Stimulated activated CD4-positive, alpha-beta T cell treated with anti-CD3 and anti-CD28 coated beads, Interleukin-1b, Interleukin-23, amount 100 ng/mL, for 48 hours (primary cell): ENCODE results near the gene SLC35G2.
"Not testable (repeated sequence)": the region's sequence is repeated elsewhere in the genome, so short reads cannot be mapped to it uniquely, and the experiment has no call there.

Experiments used
- DNase-seq: peaks from one replicate; pipeline ENCODE4 v3.0.0-alpha.2; 2020

The SLC35G2 gene

DNA sequence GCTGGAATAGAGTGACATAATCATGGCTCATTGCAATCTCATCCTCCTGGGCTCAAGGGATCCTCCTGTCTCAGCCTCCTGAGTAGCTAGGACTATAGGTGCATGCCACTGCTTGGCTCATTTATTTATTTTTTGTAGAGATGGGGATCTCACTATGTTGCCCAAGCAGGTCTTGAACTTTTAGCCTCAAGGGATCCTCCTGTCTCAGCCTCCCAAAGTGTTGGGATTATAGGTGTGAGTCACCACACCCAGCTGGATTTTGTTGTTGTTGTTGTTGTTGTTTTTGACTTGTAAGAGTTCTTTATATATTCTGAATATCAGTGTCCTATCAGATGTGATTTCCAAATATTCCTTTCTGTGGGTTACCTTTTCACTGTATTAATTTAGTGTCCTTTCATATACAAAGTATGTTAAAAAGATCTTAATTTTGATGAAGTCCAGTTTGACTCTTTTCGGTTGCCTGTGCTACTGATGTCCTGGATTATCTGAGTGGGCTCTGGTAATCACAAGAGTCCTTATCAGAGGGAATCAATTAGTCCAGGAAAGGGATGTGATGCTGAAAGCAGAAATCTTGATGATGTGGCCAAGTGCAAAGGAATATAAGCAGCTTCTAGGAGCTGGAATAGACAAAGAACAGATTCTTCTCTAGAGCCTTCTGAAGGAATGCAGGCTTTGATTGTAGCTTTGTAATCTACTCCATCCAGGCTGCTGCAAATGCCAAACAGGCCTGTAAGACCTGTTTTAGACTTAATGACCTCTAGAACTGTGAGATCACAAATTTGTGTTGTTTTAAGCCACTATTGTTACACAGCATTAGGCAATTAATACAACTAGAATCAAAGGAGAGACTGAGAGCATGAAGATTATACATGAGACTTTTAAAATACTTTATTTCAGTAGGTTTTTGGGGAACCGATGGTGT is 73.3 kb downstream of the SLC35G2 start:
- no peak for DNase-seq

DNA sequence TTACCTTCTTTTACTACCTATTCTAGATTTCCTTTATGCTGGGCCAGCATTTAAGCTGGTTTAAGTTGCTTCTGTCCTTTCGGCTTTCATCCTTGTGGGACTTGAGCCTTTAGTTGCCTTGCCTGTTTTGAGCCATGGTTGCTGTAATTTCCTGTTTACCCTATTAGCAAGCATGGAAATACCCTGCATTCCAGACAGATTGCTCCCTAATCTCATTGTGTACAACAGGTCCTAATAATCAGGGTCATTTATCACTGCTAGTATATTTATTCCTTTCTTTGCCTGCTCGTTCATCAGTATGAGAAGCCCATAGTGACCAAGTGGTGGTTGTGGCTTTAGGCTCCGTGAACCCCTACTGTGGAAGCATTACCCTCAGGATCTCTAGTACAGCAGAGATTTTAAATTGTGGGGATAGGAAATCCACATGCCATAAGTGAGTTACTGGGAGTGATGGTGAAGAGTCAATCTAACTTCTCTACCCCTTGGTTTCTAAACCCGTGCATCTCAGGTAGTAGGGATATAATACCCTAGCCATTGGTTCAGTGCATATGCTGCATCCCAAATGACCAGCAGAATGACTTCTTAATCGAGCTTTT is 75.0 kb downstream of the SLC35G2 start:
- no peak for DNase-seq

DNA sequence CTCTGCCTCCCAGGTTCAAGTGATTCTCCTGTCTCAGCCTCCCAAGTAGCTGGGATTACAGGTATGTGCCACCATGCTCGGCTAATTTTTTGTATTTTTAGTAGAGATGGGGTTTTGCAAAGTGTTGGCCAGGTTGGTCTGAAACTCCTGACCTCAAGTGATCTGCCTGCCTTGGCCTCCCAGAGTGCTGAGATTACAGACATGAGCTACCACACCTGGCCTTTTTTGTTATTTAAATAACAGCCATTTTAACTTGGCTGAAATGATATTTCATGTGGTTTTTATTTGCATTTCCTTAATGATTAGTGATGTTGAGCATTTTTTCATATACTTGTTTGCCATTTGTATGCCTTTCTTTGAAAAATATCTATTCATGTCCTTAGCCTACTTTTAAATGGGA is 78.2 kb downstream of the SLC35G2 start:
- not testable (repeated sequence) for DNase-seq

DNA sequence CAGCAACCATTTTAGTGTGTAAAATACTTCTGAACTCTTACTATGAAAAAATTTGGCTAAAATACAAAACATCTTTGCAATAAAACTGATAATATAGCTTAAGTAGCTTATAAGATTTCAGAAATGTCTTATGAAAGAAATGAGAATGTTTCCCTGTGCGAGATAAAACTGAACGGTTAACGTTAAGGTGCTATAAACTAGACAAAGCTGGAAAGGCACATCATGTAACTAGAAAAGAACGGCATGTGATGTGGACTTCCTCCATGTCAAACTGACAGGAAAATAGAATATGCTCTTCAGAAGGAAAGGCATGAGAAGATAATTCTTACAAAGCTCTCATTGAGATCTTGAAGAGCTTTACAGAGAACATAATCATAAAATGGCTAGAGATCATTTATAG is 79.6 kb downstream of the SLC35G2 start:
- DNase-seq, result no peak

DNA sequence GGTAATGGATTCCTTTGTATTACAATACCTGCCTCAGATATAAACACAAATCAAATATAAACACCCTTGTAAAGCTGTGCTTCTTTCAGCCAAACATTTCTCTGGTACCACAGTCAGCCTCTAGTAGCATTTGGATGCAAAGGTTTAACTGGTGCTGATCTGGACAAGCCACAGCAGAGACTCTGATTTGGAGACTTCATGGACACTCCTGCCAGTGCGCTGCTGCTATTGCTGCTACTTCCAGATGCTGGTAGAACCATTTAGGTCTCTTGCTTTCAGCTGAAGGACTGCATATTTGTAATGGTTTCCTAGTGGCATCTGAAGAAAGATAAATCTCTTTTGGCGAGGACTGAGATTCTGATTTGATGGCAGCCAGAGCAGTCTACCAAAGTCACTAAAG is 80.0 kb downstream of the SLC35G2 start:
- no peak for DNase-seq

DNA sequence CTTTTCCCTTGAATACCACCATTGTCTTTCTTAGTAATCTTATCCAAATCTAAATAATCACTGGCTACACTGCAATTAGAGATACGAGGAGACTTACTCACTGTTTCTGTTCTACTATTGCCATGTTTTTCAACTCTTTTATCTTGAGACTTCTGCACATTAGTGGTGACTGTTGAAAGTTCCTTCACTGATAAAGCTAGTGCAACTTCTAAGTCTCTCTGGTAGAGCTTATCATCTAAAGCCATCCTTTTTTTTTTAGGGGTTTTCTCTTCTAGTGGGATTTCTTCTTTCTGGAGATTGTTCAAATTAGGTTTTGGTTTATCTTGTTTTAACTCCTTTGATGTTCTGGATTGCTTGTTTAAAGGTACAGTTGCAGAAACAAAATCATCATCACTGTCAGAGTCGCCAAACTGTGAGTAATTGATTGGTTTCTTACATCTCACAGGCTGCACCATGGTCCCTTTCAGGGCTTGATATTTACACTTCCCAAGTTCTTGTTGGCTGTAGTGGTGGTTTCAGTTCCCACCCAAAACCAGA is 80.8 kb downstream of the SLC35G2 start:
- DNase-seq, result no peak

DNA sequence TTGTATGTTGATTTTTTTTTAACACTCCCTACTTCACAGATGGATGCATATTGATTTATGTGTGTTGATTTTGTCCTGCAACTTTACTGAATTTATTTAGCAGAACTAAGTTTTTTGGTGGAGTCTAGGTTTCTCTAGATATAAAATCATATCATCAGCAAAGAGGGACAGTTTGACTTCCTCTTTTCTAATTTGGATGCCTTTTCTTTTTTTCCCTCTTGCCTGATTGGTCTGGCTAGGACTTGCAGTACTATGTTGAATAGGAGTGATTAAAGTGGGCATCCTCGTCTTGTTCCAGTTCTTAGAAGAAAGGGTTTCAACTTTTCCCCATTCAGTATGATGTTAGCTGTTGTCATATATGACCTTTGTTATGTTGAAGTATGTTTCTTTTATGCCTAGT is 81.8 kb downstream of the SLC35G2 start:
- not testable (repeated sequence) for DNase-seq

DNA sequence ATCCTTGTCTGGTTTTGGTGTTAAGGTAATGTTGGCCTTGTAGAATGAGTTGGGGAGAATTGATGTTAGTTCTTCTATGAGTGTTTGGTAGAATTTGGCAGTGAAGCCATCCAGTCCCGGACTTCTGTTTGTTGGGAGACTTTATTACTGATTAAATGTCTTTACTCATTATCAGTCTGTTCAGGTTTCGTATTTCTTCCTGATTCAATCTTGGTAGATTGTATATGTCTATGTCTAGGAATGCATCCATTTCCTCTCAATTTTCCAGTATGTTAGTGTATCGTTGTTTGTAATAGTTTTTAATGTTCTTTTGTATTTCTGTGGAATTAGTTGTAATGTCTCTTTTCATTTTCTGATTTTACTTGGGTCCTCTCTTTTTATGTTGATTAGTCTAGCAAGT is 82.5 kb downstream of the SLC35G2 start:
- no peak for DNase-seq

DNA sequence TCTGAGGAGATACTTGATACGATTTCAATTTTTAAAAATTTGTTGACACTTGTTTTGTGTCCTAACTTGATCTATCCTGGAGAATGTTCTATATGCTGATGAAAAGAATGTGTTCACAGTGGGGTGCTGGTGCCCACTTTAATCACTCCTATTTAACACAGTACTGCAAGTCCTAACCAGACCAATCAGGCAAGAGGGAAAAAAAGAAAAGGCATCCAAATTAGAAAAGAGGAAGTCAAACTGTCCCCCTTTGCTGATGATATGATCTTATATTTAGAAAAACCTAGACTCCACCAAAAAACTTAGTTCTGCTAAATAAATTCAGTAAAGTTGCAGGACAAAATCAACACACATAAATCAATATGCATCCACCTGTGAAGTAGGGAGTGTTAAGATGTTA is 83.6 kb downstream of the SLC35G2 start:
- DNase-seq, result not testable (repeated sequence)

DNA sequence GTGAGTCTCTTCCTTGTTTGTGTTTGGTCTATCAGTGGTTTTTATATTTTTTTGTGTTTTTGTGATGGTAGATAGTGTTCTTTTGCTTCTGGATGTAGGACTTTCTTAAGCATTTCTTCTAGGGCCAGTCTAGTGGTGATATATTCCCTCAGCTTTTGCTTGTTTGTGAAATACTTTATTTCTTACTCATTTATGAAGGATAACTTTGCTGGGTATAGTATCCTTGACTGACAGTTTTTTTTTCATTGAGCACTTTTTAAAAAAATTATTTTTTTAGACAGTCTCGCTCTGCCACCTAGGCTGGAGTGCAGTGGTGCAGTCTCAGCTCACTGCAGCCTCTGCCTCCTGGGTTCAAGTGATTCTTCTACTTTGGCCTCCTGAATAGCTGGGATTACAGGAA is 85.0 kb downstream of the SLC35G2 start:
- no peak for DNase-seq

DNA sequence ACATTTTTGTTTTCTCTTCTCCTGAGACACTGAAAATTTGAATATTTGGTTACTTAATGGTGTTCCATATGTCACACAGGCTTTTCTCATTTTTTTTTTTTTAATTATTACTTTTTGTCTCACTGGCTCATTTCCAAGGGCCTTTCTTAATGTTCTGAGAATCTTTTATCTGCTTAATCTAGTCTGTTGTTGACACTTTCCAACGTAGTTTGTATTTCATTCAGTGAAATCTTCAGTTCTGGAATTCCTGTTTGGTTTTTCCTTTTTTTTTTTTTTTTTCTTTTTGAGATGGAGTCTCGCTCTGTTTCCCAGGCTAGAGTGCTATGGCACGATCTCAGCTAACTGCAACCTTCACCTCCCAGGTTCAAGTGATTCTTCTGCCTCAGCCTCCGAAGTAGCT is 85.8 kb downstream of the SLC35G2 start:
- no peak for DNase-seq
